NCI-H460 (cell line): ENCODE measurements around the gene LMBR1. TPM values are rescaled to one million over a fixed set of nuclear protein-coding genes. Genes with fewer than 3 reads are reported as not detected.
"Not testable (repeated sequence)": the region's sequence is repeated elsewhere in the genome, so short reads cannot be mapped to it uniquely, and the experiment has no call there.

Source experiments
- DNase-seq: peaks from one replicate; pipeline ENCODE4 v3.0.0-alpha.2; 2016; ENCODE audit warnings: low read depth; ENCODE audit errors: extremely low read depth
- total RNA-seq: library from RNA; depleted of rRNA; stranded (reverse); fragments of >200 nt; shearing (Covaris generic); gene quantifications from 2 replicates; pipeline ENCODE4 v1.2.3, GENCODE V29; 2014

The LMBR1 gene
- total RNA-seq, 1 experiment from 2014 or later = 53.4 TPM

DNA sequence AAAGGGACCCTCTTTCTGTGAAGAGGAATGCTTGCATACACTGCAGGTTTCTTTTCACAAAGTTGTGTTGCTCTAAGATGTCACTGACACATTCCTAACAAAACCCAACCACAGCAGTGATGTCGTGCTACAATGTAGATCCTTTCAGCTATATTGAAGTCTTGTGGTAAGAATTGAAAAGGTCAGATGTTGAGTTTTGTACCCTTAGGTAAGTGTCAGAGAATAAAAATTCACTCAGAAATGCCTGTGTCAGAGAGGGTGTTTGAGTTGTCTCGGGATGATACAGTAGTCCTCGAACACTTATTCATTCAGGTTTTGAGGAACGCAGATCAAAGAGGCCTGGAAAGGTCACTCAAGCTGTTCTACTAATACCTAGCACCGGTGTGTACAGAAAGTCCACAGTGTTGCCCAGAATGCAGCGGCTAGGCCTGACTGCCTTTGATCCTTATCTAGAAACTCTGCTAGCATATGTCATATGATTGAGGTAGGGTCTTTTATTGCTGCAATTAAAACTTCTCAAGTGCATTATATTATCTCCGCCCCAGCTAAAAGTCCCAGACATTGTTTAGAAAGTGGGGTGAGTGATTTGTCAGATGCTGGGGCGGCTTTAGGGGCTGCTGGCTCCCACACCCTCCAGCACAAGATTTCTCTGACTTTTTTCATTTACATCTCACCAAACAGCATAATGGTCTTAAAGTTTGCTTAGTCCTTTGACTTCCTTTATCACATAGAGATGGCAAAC, 226.4 kb downstream of the LMBR1 start:
- no peak for DNase-seq

- no peak for DNase-seq
These were observed 227.9 kb downstream of the LMBR1 start for GRCh38 chr7:156665101-156665500.

- DNase-seq = no peak
These were observed 230.7 kb downstream of the LMBR1 start for GRCh38 chr7:156662277-156662676.

DNA sequence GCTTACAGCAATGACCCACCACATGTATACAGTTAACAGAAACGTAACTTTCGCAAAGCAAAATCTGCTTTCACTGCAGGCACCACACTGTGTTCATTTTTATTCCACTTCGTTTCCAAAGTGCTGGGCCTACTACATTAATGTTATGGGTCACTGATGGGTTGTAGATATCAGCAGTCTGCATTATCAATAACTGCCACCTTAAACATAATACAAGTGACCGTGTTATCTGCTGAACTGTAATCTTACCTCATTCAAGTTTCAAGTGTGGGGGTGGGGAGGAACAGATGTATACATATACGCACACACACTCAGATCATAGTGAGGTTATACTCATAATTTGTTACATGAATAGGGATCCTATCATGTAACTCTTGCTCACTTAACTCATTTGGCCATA, 231.3 kb downstream of the LMBR1 start:
- no peak for DNase-seq

GRCh38 chr7:156659961-156660360, 233.0 kb downstream of the LMBR1 start:
- no peak for DNase-seq

- no peak for DNase-seq
These were observed 233.8 kb downstream of the LMBR1 start for GRCh38 chr7:156659203-156659602.

DNA sequence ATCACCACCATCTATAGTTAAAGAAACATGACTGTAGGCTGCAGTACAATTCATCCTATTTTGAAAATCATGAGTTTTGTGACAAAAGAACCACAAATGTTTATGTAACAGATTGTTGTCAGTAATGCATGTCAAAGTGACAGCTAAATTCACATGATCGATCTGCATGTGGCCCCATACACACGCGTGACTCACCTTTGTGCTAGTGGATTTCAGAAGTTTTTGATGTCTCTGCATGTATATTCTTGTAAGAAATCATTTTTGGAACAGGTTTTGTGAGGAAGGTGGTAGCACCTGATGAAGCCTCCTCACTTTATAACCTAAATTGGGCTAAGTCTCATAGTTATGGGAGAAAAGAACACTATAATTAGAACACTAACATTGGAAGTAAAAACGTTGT, 235.3 kb downstream of the LMBR1 start:
- DNase-seq = no peak

DNA sequence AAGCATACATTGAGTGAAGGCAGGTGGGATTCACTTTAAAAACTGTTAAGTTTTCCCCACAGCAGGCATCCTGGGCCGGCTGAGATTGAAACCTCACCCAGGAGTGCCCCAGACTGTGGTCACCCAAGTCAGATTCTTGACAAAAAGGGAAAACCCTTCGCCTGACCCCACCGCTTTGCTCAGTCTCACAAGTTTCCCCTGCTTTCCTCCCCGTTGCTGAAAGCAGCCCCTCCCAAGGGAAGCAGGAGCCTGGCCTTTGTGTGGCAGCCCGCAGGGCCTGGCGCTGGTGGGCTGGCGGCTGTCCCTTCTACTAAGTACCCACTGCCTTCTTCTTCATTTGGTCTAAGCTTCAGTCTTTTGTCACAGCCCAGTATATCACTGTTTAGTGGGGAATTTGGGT, 236.4 kb downstream of the LMBR1 start:
- DNase-seq = no peak

DNA sequence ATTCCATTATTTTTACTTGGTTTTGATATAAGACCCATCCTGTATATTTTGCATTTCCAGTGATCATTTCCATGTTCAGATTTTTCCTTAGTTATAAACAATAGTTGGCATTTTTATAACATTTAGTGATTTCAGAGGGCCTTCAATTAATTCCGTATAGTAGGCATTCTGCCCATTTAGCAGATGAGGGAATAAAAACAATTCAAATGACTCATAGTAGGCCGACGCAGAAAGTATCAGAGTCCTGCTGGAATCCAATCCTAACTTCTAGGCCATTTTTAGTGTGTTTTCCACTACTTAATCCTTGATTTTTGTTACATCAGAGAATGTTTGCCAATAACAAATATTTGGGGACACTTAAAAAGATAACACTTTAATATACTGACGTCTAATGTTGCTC, 237.0 kb downstream of the LMBR1 start:
- no peak for DNase-seq

- DNase-seq = no peak
These were observed 237.7 kb downstream of the LMBR1 start for GRCh38 chr7:156655251-156655650.

DNA sequence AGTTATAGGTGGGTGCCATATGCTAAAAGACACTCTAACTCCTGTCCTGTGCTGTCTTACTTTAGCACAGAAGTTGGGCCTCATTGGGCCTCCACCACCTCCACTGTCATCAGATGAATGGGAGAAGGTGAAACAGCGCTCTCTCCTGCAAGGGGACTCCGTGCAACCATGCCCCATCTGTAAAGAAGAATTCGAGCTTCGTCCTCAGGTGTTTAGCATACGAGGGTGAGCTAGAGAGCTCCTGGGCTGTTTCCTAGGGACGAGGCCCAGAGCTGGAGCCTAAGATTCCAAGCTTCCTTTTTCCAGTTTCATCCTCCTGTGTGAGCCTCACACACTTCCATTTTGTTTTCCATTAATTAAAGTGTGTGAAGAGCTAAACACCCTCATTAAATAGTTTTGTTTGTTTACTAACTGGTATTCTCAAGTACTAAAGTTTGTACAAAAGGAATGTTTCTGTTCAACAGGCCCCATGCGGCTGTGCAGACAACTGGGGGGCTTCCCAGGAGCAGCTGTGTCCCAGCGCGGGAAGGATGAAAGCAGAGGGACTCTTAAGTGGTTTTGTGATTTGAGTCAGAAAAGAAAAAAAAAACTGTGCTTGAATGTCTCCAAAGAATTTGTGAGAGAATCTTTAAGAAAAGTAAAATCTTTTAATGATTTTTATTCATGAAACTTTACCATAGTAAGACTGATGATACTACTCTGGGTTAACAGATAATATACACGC, 238.3 kb downstream of the LMBR1 start:
- no peak for DNase-seq

GRCh38 chr7:156652886-156653568, 240.0 kb downstream of the LMBR1 start:
- DNase-seq = no peak

DNA sequence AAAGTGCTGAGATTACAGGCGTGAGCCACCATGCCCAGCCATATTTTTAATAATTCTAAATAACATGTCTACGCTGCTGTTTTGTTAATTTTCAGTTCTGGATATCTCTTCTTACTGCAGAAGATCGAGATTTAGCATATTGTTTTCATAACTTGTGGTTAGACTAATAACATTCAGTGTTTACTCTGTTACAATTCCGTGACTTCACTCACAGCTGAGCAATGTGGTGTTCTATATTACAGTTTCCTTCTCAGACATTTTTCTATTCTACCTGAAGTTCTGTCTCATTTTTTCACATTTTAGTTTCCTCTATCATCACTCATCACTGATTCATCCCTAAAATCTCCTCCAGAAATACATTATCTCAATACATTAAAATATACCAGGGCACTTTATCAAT, 241.5 kb downstream of the LMBR1 start:
- no peak for DNase-seq

DNA sequence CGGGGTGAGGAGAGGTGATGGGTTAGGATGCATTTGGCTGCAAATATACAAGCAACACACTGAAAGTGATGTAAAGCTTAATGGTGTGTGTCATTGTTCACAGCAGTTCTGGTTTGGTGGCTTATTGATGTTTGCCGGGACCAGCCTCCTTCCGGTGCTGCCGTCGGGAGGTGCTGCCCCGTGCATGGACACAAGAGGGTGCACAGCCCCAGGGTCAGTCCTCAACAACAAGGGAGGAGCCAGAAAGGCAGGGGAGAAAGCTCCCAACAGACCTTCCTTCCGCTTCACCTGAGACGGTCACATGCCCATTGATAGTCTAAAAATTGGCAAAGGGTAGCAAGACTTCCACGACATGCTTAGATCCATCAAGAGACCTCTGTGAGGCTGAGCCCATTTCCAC, 242.9 kb downstream of the LMBR1 start:
- no peak for DNase-seq

DNA sequence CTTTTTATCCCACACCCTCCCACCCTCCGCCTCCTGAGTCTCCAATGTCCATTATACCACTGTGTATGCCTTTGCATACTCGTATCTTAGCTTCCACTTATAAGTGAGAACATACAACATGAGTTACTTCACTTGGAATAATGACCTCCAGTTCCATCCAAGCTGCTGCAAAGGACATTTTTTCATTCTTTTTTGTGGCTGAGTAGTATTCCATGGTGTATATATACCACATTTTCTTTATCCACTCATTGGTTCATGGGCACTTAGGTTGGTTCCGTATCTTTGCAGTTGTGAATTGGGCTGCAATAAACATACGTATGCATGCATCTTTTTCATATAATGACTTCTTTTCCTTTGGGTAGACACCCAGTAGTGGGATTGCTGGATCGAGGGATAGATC, 245.7 kb downstream of the LMBR1 start:
- not testable (repeated sequence) for DNase-seq

DNA sequence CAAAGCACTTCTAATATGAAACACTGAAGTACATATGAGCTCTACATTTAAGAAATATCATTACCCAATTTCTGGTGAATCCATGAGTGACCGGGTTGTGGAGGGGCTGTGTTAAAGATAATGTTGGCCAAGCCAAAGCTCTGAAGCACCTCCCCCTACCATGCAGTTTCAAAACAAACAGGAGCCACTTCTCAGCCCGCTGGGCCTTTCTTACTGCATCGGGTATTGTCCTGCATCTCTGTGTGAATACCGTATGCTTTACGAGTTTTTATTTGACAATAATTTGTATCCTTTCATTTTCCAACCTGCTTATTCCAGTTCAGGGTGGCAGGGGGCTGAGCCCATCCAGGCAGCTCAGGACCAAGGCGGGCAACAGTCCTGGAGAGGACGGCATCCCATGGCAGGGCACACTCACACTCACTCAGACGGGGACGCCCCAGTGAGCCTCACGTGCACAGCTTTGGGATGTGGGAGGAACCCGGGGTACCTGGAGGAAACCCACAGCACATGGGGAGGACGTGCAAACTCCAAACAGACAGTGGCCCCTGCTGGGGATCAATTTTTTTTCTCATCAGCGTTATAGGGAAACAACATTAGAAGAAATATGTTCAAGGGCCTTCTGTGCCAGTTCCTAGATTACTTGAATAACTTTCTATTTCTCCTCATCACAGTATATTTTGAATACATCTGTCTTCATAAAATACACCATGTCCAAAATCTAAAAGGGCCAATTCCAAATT, 250.5 kb downstream of the LMBR1 start:
- no peak for DNase-seq

DNA sequence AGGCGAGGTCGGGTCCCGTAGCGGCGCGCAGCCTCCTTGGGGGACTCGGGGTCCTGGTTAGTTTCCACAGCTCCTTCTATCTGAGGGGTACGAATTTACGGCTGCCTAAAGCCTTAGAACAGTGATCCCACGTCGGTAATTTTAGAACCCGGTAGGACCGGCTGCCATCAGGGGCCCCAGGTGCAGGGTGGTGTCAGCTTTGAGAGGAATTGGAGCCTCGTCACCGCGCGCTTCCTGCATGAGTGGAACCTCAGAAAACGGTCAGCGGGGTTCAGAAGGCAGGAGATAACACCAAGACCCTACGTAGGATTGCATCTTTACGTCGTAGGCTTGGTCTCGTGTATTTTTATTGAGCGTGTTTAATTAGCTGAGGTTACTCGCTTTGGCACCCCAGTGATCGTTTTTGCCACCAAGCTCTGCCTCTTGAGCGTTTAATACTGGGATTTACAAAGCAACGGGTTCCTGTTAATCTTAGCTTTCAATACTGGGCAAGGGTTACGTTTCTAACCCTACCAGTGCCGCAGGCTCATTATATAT, 252.0 kb downstream of the LMBR1 start:
- peak; percentile 36 for DNase-seq

DNA sequence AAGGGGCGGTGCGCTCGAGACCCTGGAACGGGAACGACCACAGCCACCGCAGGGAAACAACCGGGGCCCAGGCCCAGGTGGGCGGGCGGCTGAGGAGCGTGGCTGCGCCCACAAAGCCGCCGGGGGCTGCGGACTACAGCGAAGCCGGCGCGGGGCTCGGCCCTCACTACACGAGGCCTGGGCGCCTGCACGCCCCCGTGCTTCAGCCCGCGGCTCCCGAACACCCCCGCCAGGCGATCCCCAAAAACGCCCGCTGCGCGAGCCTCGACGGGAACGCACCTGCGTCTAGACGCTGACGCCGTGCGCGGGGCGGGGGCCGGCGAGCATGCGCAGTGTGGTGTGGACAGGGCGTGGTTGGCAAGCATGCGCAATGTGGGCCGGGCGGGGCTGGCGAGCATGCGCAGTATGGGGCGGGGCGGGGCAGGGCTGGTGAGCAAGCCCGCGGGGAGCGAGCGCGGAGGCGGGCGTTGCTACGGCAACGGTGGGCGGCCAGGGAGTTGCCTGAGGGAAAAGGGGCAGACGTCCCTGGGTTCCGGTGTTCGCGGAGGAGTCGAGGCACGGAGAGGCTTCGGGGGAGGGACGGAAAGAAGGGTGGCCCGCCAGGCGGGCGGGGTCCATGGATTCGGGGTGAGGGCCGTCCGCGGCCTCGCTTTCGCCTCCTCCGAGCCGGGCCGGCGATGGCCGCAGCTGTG, 252.6 kb downstream of the LMBR1 start, which contains the start of gene RNF32:
RNF32 (plus strand) TSS at position 518 of the 692 bp plus-strand sequence. CDS start 3,104 bp downstream, outside the sequence.
- DNase-seq = peak; percentile 91

DNA sequence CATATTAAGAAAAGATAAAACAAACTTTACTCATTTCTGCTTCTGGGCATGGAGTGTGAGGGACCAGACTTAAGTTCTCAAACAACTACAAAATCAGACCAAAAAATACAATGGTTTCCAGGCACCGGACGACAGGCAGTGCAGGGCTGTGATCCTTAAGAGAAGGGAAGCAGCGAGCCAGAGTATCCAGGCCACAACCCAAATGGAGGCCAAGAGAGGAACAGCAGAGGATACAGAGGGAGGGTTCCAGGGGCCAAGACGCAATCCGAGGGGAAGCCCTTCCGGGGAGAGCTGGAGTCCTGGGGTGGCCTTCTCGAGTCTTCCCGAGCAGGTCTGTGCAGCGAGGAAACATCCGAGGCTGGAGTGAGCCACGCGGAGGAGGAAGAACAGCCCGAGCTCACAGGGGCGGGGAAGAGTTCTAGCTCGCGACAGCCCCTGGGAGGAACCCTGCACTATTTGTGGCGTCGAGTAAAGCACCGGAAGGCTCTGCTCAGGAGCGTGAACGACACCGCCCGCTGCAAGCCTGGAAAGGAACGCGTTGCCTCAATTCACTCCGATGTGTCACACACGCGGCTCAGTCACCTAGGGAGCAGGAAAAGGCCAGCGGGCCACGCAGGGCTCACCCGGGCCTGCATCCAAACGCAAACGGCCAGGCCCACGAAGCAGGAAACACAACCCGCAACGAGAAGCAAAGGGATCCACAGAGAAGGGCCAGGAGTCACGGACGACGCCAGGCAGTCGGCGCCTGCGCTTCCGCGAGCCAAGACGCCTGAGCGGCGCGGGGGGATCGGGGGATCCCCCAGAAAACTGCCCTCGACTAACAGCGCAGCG, 253.3 kb downstream of the LMBR1 start:
- DNase-seq = no peak
